MM.1S (cell line): Measurements from ENCODE around the gene GPRC5C.

Source experiments
- DNase-seq: peaks from one replicate; pipeline ENCODE4 v3.0.0-alpha.2; 2015
- H2AFZ ChIP-seq: fragments of 300-600 bp; sonication (generic); 2 replicates; pipeline ENCODE4 v1.6.0; 2016; ENCODE audit warnings: antibody characterized with exemption, low read length
- H3F3A ChIP-seq: fragments of 300-600 bp; sonication (generic); 2 replicates; pipeline ENCODE4 v1.6.1; 2016; ENCODE audit warnings: mild to moderate bottlenecking, antibody characterized with exemption, low read length, moderate library complexity, mixed read lengths; ENCODE audit not compliant: insufficient read depth
- H3K27ac ChIP-seq: fragments of 300-600 bp; sonication (generic); 2 replicates; pipeline ENCODE4 v1.5.1; 2016; ENCODE audit warnings: mild to moderate bottlenecking, low read length
- H3K27me3 ChIP-seq: fragments of 300-600 bp; sonication (generic); replicated peaks from 2 replicates; pipeline ENCODE4 v1.6.0; 2016; ENCODE audit warnings: low read length; ENCODE audit not compliant: insufficient read depth
- H3K36me3 ChIP-seq: fragments of 300-600 bp; sonication (generic); replicated peaks from 2 replicates; pipeline ENCODE4 v1.6.1; 2016; ENCODE audit warnings: mild to moderate bottlenecking, low read length, mixed read lengths; ENCODE audit not compliant: insufficient read depth
- H3K4me1 ChIP-seq: fragments of 300-600 bp; sonication (generic); 2 replicates; pipeline ENCODE4 v1.6.1; 2016; ENCODE audit warnings: low read length, mixed read lengths
- H3K4me2 ChIP-seq: fragments of 300-600 bp; sonication (generic); 2 replicates; pipeline ENCODE4 v1.6.0; 2016; ENCODE audit warnings: low read depth, low read length
- H3K4me3 ChIP-seq: fragments of 300-600 bp; sonication (generic); 2 replicates; pipeline ENCODE4 v1.5.1; 2016; ENCODE audit warnings: low read length, mixed read lengths
- H3K79me2 ChIP-seq: fragments of 300-600 bp; sonication (generic); 2 replicates; pipeline ENCODE4 v1.6.1; 2016; ENCODE audit warnings: mixed run types, low read length, mixed read lengths
- H3K9ac ChIP-seq: fragments of 300-600 bp; sonication (generic); 2 replicates; pipeline ENCODE4 v1.6.1; 2016; ENCODE audit warnings: low read length, mixed read lengths
- H3K9me2 ChIP-seq: fragments of 300-600 bp; sonication (generic); replicated peaks from 2 replicates; pipeline ENCODE4 v1.6.1; 2016; ENCODE audit warnings: mild to moderate bottlenecking, low read length, mixed read lengths; ENCODE audit not compliant: insufficient read depth
- H3K9me3 ChIP-seq: fragments of 300-600 bp; sonication (generic); replicated peaks from 2 replicates; pipeline ENCODE4 v1.6.1; 2016; ENCODE audit warnings: mild to moderate bottlenecking, low read length, mixed read lengths; ENCODE audit not compliant: insufficient read depth
- H4K20me1 ChIP-seq: fragments of 300-600 bp; sonication (generic); 2 replicates; pipeline ENCODE4 v1.6.1; 2016; ENCODE audit warnings: mild to moderate bottlenecking, low read length, moderate library complexity, mixed read lengths; ENCODE audit not compliant: insufficient read depth
- EZH2 ChIP-seq: fragments of 300-600 bp; sonication (generic); optimal IDR thresholded peaks from 2 replicates; pipeline ENCODE3; 2017; ENCODE audit warnings: low read depth, mild to moderate bottlenecking, antibody characterized with exemption, low read length, mixed read lengths
- EZH2phosphoT487 ChIP-seq: fragments of 300-600 bp; sonication (generic); IDR thresholded peaks from 2 replicates; pipeline ENCODE4 v1.6.1; 2018; ENCODE audit warnings: antibody characterized with exemption, low read length
- TF ChIP-seq, protein P1 (sequence below): fragments of 300-600 bp; sonication (generic); IDR thresholded peaks from 2 replicates; pipeline ENCODE4 v1.5.1; 2016; ENCODE audit warnings: antibody characterized with exemption, low read length, mixed read lengths

Gene GPRC5C

DNA sequence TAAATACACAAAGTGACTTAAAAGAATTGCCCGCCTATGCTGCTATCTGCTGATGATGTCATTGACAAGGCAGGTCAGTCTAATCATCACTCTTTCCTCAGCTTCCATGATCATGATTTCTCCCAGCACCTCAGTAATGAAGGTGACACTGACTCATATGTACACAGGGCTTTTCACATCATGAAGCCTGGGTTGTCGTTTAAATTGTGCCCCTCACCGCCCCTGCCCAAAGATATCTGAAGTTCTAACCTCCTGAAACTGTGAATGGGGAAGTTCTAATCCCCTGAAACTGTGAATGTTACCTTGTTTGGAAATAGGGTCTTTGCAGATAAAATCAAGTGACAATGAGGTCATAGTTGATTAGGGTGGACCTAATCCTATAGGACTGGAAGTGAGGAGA lies 17.4 kb upstream of the GPRC5C start:
- peaks cover 7% of the 10 kb centered on the region; the same call in 1 of the 2 replicates for H3K4me1 ChIP-seq
- no peaks in the 10 kb centered on the region for H4K20me1 ChIP-seq
- no peak overlapping the region for H2AFZ ChIP-seq
- no peak for DNase-seq
- H3K79me2 ChIP-seq, result no peaks in the 10 kb centered on the region
- H3K4me3 ChIP-seq, result no peak overlapping the region
- H3K4me2 ChIP-seq, result no peak overlapping the region
- H3K27ac ChIP-seq, result no peak overlapping the region
- no peaks in the 10 kb centered on the region for H3K9me3 ChIP-seq
- H3K9me2 ChIP-seq, result no peaks in the 10 kb centered on the region
- TF ChIP-seq EZH2phosphoT487 (no peak), EZH2 (no peak)
- TF ChIP-seq, protein P1, sequence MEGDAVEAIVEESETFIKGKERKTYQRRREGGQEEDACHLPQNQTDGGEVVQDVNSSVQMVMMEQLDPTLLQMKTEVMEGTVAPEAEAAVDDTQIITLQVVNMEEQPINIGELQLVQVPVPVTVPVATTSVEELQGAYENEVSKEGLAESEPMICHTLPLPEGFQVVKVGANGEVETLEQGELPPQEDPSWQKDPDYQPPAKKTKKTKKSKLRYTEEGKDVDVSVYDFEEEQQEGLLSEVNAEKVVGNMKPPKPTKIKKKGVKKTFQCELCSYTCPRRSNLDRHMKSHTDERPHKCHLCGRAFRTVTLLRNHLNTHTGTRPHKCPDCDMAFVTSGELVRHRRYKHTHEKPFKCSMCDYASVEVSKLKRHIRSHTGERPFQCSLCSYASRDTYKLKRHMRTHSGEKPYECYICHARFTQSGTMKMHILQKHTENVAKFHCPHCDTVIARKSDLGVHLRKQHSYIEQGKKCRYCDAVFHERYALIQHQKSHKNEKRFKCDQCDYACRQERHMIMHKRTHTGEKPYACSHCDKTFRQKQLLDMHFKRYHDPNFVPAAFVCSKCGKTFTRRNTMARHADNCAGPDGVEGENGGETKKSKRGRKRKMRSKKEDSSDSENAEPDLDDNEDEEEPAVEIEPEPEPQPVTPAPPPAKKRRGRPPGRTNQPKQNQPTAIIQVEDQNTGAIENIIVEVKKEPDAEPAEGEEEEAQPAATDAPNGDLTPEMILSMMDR, result no peak
- no peak overlapping the region for H3K9ac ChIP-seq
- no peaks in the 10 kb centered on the region for H3F3A ChIP-seq
- no peaks in the 10 kb centered on the region for H3K36me3 ChIP-seq
- peaks cover 57% of the 10 kb centered on the region for H3K27me3 ChIP-seq

DNA sequence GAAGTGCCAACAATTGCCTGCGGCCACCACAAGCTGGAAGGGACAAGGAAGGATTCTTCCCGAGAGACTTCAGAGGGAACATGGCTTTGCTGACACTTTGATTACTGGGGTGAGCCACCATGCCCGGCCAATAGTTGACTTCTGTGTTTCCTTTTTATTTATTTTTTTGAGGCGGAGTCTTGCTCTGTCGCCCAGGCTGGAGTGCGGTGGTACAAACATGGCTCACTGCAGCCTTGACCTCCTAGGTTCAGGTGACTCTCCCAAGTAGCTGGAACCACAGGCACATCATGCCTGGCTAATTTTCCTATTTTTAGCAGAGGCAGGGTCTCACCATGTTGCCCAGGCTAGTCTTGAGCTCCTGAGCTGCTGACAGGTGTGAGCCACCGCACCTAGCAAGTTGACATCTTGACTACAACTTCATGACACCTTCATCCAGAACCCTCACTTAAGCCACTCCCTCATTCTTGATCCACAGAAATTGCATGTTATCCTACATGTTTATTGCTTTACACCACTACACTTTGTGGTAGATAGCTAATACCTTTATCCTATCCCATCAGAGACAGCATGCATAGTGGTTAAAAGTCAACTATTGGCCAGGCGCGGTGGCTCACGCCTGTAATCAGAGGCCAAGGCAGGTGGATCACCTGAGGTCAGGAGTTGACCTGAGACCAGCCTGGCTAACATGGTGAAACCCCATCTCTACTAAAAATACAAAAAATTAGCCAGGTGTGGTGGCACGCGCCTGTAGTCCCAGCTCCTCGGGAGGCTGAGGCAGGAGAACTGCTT lies 16.1 kb upstream of the GPRC5C start:
- H3K4me2 ChIP-seq, result no peak overlapping the region
- no peaks in the 10 kb centered on the region for H3F3A ChIP-seq
- H3K9ac ChIP-seq, result no peak overlapping the region
- peaks cover 63% of the 10 kb centered on the region for H3K27me3 ChIP-seq
- no peaks in the 10 kb centered on the region for H3K9me3 ChIP-seq
- H3K79me2 ChIP-seq, result no peaks in the 10 kb centered on the region
- TF ChIP-seq EZH2phosphoT487 (no peak), EZH2 (no peak)
- TF ChIP-seq, protein P1, result no peak
- no peak overlapping the region for H3K4me3 ChIP-seq
- no peak for DNase-seq
- H3K36me3 ChIP-seq, result no peaks in the 10 kb centered on the region
- H3K4me1 ChIP-seq, result peaks cover 7% of the 10 kb centered on the region; the same call in 1 of the 2 replicates
- no peak overlapping the region for H3K27ac ChIP-seq
- no peak overlapping the region for H2AFZ ChIP-seq
- H4K20me1 ChIP-seq, result no peaks in the 10 kb centered on the region
- H3K9me2 ChIP-seq, result no peaks in the 10 kb centered on the region

DNA sequence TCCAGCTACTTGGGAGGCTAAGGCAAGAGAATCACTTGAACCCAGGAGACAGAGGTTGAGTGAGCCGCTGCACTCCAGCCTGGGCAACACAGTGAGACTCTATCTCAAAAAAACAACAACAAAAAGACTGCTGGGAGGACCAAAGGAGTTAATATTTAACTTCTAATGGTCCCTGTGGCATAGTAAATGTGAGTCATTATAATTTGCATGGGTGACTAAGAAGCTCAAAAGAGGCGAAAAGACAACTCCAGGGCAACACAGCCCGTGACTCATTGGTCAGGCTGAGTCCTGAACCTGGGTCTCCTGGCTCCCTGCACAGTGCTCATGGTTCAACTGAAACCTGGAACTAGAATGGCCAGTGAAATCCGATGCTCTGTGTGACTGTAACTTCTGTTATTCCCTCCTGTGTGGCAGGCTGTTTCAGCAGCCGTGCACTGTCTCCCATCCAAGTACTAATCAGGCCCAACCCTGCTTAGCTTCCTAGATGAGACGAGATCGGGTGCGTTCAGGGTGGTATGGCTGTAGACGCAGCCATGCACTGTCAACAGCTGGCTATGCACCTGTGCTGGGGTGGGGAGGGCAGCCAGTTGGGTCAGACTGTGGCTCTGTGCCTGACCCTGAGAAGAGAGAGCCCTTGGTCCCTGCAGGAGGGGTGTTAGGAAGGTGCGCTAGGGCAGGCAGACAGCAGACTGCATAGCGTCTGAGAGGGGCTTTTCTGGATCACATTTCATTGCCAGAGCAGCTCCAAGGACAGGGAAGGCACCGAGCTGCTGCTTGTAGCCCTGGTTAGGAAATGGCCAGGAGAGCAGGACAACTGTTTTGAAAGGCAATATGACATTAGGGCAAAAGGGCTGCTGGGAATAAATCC lies 14.5 kb upstream of the GPRC5C start:
- Histone ChIP-seq H3K36me3 (no peaks in the 10 kb centered on the region), H3K27me3 (peaks cover 66% of the 10 kb centered on the region), H3K79me2 (no peaks in the 10 kb centered on the region), H3K4me2 (no peak overlapping the region), H3K9me2 (no peaks in the 10 kb centered on the region), H4K20me1 (no peaks in the 10 kb centered on the region), H2AFZ (no peak overlapping the region), H3K4me1 (peaks cover 7% of the 10 kb centered on the region; the same call in 1 of the 2 replicates), H3F3A (no peaks in the 10 kb centered on the region), H3K27ac (no peak overlapping the region), H3K9me3 (no peaks in the 10 kb centered on the region), H3K4me3 (no peak overlapping the region), H3K9ac (no peak overlapping the region)
- DNase-seq, result no peak
- no peak for TF ChIP-seq EZH2
